HG03432 (cell line): ENCODE measurements around the gene RASAL1.

Source experiments
- ATAC-seq: cut with Tn5 transposase; IDR thresholded peaks from one replicate; pipeline ENCODE4 v1.9.1; 2021; ENCODE audit warnings: mild to moderate bottlenecking, moderate library complexity; ENCODE audit not compliant: unreplicated experiment

The RASAL1 gene

DNA sequence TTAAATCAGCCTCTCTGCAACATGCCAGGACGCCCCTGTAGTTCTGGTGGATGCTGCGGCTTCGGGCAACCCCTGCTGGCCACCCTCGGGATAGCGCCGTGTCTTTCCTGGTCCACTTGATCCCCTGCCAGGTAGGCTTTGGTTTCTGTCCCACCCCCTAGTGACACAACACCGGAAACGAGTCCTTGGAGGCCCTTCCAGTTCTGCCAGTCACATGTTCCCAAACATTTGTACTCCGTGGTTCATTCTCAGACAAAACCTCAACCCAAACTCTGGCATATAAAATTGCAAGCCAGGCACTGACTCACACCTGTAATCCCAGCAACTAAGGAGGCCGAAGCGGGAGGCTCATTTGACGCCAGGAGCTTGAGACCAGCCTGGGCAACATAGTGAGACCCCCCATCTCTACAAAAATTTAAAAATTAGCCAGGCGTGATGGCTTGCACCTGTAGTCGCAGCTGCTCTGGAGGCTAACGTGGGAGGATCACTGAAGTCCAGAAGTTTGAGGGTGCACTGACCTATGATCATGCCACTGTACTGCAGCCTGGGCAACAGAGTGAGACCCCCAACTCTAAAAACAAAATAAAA lies 37.0 kb downstream of the RASAL1 start:
- peak; percentile 59 for ATAC-seq

- no peak for ATAC-seq
These were observed 37.7 kb downstream of the RASAL1 start for GRCh38 chr12:113097716-113098440.

DNA sequence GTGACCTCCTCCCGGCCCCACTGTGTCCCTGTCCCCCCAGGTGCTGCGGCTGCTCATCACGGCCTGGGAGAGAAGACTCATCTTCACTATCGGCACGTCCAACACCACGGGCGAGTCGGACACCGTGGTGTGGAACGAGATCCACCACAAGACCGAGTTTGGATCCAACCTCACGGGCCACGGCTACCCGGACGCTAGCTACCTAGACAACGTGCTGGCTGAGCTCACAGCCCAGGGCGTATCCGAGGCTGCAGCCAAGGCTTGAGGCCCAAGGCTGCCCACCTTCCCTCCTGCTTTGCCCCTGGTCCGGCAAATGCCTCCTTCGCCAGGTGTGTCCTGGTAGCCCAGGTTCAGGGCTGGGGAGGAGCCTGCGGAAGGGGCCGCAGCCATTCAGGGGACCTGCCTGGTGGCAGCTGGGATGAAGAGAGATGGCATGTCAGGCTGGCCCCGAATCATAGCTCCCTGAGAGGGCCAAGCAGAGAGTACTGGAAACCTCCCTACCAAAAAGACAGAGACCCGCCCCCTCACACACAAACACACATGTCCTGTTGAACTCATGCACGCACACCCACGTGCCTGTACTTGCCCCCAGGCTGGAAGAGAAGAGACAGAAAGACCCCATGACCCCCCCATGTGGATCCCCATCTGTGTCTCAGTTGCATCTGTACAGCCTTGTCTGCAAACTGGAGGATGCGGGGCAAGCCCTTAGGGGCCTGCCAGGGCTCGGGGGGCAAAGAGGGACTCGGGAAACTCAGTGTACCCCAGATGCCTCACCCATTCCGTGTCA lies 38.7 kb downstream of the RASAL1 start:
- ATAC-seq = no peak

DNA sequence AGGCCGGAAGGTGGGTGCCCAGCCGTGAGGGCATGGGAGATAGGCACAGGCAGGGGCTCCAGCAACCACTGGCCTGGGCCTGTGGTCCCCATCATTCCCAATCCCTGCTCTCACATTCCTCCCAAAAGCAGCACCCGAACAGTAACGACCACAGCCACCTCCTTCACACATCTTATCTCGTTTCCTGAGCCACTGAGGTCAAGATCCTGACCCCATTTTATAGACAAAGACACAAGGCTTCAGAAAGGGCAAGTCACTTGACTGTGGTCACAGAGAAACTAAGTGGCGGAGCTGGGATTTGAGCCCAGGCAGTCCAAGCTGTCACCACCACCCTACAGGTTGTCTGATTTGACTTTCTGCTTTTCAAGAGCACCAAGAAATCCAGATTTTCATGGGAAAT lies 40.2 kb downstream of the RASAL1 start:
- ATAC-seq = no peak

GRCh38 chr12:113094738-113095137 lies 40.8 kb downstream of the RASAL1 start:
- no peak for ATAC-seq

- ATAC-seq = peak; percentile 15
These were observed 42.0 kb downstream of the RASAL1 start for GRCh38 chr12:113093409-113094101.

- peak; percentile 61 for ATAC-seq
These were observed 42.8 kb downstream of the RASAL1 start for GRCh38 chr12:113092607-113093408.

DNA sequence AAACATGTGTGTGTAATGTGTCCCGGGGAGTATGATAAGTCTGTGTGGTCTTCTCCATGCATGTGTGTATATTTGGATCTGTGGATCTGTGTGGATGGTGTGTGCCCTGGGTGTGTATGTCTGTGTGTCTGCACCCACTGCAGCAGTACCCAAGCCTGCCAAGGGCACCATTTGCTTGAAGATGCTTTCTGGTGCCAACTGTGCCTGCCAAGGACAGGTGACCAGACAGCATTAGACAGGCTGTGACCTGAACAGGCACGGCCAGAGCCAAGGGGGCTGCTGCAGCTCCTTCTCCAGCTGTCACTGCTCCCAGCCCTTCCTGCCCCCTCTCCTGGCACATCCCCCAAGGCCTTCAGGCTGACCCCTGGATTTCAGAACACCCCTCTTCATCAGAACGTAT lies 44.1 kb downstream of the RASAL1 start:
- ATAC-seq = no peak

GRCh38 chr12:113090740-113091139 lies 44.8 kb downstream of the RASAL1 start:
- no peak for ATAC-seq

DNA sequence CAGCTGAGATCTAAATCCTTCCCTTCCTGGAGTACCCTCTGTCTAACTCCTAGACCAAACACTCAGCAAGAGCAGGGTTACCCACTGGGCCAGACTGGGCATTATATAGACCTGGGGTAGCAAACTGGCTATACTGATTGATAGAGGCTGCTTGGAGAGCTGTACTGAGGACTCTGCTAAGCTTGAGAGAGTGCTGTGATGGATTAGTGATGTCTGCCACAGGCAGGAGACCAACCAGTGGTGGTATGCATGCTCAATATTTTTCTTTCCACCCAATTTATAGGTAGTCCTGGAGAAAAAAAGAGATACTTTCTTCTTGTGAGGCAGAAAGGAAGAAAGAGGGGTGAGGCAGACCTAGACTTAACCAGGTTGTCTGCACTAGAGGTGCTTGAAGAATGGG lies 45.7 kb downstream of the RASAL1 start:
- no peak for ATAC-seq

- ATAC-seq = peak; percentile 38
These were observed 46.4 kb downstream of the RASAL1 start for GRCh38 chr12:113088971-113089756.

DNA sequence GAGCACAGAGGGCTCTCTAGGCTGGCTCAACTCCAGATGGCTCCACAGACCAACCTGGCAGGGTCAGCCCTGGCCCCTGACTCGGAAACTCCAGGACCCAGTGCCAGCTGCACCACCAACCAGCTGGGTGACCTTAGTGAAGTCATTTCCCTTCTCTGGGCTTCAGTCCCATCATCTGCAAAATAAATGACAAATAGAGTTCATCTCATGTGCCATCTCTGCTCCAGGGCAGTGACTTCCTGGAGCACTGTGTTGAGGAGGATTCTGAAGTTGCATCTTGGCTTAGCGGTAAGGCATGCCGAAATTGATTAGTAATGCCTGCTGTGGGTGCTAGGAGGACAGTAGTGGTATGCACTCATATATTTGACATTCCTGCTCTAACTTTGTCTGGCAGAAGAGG lies 47.5 kb downstream of the RASAL1 start:
- ATAC-seq = no peak

GRCh38 chr12:113087193-113087592 lies 48.4 kb downstream of the RASAL1 start:
- no peak for ATAC-seq

DNA sequence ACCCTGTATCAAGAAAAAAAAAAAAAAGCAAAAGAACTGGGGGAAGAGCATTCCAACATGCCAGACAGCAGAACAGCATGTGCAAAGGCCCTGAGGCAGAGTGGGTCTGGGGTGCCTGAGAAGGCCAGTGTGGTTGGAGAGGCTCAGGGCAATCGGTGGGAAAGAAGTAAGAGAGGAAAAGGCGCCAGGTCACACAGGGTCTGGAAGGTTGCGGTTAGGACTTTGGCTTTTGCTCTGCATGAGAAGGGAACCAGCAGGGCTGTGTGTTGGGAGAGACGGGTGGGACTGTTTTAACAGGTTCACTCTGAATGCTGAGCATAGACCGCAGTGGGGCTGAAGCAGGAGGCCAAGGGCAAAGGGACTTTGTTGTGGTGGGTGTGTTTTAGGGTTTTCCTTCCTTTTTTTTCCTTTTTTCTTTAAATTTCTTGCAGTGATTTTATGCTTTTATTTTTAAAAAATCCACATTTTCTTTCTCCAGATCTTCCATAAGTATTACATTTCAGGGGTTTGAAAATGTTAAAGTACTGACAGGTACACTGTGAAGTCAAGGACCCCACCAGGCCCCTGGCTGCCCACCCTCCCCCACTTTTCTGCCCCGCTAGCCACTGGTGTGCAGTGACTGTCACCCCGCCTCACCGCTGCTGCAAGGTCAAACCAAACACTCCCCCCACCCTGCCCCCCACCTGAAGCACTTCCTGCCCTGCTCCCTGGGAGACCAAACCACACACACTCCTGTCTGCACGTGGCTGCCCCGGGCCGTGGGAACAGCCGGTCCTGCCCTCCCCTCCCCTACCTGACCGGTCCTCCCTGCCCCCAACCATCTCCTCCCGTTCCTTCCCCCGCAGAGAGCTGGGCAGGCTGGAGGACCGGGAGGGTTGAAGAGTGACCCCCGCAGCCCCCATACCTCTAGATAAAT lies 49.1 kb downstream of the RASAL1 start:
- ATAC-seq = no peak

DNA sequence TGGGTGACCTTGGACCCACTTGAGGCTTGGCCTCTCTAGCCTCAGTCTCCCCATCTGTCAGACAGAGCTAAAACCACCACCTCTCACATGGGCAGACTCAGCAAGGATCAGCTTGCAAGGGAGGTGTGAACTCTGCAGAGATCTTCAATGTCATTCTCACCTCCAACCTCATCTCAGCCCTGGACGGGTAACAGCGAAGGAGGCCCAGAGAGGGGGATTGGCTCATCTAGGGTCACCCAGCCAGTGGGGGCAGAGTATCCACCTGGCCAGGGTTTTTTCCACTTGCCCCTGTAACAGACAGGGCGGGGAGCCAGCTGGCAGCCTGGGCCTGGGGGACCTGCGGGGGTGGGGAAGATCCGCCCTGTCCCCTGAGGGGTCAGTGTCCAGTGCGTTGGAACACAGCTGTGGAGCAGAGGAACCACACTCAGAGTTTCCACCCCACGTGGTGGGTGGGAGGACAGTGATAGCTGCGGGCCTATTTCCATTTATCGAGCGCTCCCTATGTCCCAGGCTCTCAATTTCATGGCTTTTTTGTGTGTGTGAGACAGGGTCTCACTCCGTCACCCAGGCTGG lies 51.6 kb downstream of the RASAL1 start:
- ATAC-seq = no peak

DNA sequence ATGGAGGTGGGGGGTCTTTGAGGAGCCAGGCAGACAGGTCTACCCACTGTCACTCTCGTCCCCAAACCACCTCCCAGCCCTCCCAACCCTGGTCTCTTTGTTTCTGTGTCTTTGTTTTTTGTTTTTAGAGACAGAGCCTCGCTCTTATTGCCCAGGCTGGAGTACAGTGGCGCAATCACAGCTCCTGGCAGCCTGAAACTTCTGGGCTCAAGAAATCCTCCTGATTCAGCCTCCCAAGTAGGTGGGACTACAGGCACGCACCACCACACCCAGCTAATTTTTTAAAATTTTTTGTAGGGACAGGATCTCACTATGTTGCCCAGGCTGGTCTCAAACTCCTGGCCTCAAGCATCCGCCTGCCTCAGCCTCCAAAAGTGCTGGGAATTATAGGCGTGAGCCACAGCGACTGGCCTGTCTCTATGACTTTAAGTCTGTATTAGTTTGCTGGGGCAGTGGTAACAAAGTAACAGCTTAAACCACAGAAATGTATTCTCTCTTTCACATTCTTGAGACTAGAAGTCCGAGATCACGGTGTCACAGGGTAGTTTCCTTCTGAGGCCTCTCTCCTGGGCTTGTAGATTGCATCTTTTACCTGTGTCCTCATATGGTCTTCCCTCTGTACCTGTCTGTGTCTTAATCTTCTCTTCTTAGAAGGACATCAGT lies 52.9 kb downstream of the RASAL1 start:
- peak; percentile 64 for ATAC-seq

- no peak for ATAC-seq
These were observed 53.7 kb downstream of the RASAL1 start for GRCh38 chr12:113081873-113082272.

GRCh38 chr12:113077859-113078255 lies 57.7 kb downstream of the RASAL1 start:
- ATAC-seq = no peak
